Stomach (tissue), 9 donors: ENCODE results near the gene RGSL1. TPM values are rescaled to one million over a fixed set of nuclear protein-coding genes. Genes with fewer than 3 reads are reported as not detected.

Experiments used
- DNase-seq, 2 donors: peaks; one replicate each; pipeline versions ENCODE4 v3.0.0 to v3.0.0-alpha.2; 2013 to 2019
- H3K27ac ChIP-seq, 5 donors: fragments of 200-600 bp in 4 of 5; sonication (generic) in 4 of 5; one replicate each; pipeline ENCODE4 v1.5.1; 2013 to 2019; ENCODE audit warnings: mild to moderate bottlenecking in 1 of 5, moderate library complexity in 1 of 5
- H3K27me3 ChIP-seq, 3 donors: fragments of 200-600 bp; sonication (generic); one replicate each; pipeline ENCODE4 v1.5.1; 2017 to 2019; ENCODE audit warnings: mixed run types in 1 of 3
- H3K36me3 ChIP-seq, 4 donors: fragments of 200-600 bp; sonication (generic); 1 replicate in 3 of 4; 2 replicates in 1 of 4; pipeline ENCODE4 v1.5.1; 2016 to 2019
- H3K4me1 ChIP-seq, 4 donors: fragments of 200-600 bp; sonication (generic); one replicate each; pipeline ENCODE4 v1.5.1; 2016 to 2019
- H3K4me3 ChIP-seq, 4 donors: fragments of 200-600 bp; sonication (generic) in 3 of 4; one replicate each; pipeline ENCODE4 v1.5.1; 2016 to 2019; ENCODE audit warnings: mild to moderate bottlenecking in 1 of 4
- H3K9me3 ChIP-seq, 4 donors: fragments of 200-600 bp; sonication (generic); one replicate each; pipeline ENCODE4 v1.5.1; 2016 to 2019
- EP300 ChIP-seq: sonication (generic); formaldehyde crosslinking; IDR thresholded peaks from one replicate; pipeline ENCODE4 v1.6.1; 2017; ENCODE audit warnings: antibody characterized with exemption
- POLR2A ChIP-seq, 4 donors: fragments of 450-650 bp; IDR thresholded peaks; one replicate each; pipeline ENCODE4 v1.6.1; 2016; ENCODE audit warnings: antibody characterized with exemption in 4 of 4, control low read depth in 2 of 4, mild to moderate bottlenecking in 1 of 4, moderate library complexity in 1 of 4
- POLR2AphosphoS5 ChIP-seq, 3 donors: sonication (generic); formaldehyde crosslinking; IDR thresholded peaks; one replicate each; pipeline ENCODE4 v1.6.1; 2016; ENCODE audit warnings: antibody characterized with exemption in 3 of 3
- WGBS, 5 donors: extraction: QIAGEN DNeasy Blood & Tissue Kit in 3 of 5; methylation state at CpG; one replicate each; pipeline versions ENCODE4 v1.1.5 to v1.1.7; 2013 to 2018; 5-methylcytosine and 5-hydroxymethylcytosine counted together
- intact Hi-C: fragments of 100-400 bp; cut with DNase I; formaldehyde crosslinking; loops from one replicate; pipeline ENCODE4 v1.15.1; 2023; ENCODE audit warnings: low total_unique reads
- polyA plus RNA-seq, 3 donors: library from polyadenylated mRNA; stranded (reverse); fragments of 200-250 nt; gene quantifications; one replicate each; pipeline ENCODE4 v1.2.3, GENCODE V29; 2013
- total RNA-seq, 5 donors: library from RNA; depleted of rRNA; stranded (reverse); fragments of >200 nt; gene quantifications; one replicate each; pipeline versions ENCODE4 v1.1.0 to v1.2.3, GENCODE V29; 2014 to 2016
- TF ChIP-seq, protein P1 (sequence below), 7 experiments: fragments of 450-650 bp in 4 of 7; fragments of 200-600 bp in 3 of 7; sonication (generic) in 3 of 7; IDR thresholded peaks; one replicate each; pipeline ENCODE4 v1.5.1; 2016 to 2019; ENCODE audit warnings: antibody characterized with exemption in 7 of 7, control low read depth in 2 of 7, mild to moderate bottlenecking in 1 of 7
- donor health status: healthy with polysubstance abuse.
- donor health status: Bipolar disorder and iron deficiency.
- donor health status: healthy.

RGSL1 gene
- total and polyA plus RNA-seq, 8 donors = not detected

DNA sequence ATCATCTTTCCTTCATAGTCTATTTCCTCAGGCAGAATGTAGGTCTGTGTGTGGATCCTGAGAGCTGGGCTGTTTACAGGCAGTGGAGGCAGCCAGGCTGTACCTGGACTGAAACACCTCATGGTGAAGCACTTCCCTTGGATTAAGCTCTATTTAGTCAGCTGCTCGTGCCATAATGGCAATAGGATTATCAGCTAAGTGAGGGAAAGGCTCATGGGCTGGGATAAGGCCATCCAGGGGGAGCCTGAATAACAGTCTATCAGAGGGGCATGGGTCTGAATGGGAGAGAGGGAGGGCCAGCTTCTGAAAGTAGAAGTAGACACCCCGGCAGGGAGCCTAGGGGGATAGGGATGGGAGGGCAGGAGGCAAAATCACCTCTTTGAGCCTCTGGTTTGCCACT lies 130.8 kb downstream of the RGSL1 start:
- no peak overlapping the region for H3K4me3 ChIP-seq
- no peak for DNase-seq
- no peak overlapping the region for H3K27ac ChIP-seq
- no peaks in the 10 kb centered on the region for H3K9me3 ChIP-seq
- TF ChIP-seq POLR2AphosphoS5 (IDR thresholded peaks at IDR 0.05) (no peak), POLR2A (IDR thresholded peaks at IDR 0.05) (no peak), EP300 (no peak)
- TF ChIP-seq, protein P1, sequence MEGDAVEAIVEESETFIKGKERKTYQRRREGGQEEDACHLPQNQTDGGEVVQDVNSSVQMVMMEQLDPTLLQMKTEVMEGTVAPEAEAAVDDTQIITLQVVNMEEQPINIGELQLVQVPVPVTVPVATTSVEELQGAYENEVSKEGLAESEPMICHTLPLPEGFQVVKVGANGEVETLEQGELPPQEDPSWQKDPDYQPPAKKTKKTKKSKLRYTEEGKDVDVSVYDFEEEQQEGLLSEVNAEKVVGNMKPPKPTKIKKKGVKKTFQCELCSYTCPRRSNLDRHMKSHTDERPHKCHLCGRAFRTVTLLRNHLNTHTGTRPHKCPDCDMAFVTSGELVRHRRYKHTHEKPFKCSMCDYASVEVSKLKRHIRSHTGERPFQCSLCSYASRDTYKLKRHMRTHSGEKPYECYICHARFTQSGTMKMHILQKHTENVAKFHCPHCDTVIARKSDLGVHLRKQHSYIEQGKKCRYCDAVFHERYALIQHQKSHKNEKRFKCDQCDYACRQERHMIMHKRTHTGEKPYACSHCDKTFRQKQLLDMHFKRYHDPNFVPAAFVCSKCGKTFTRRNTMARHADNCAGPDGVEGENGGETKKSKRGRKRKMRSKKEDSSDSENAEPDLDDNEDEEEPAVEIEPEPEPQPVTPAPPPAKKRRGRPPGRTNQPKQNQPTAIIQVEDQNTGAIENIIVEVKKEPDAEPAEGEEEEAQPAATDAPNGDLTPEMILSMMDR (IDR thresholded peaks at IDR 0.05) = no peak
- peaks cover 24 to 78% (median 70%) of the 10 kb centered on the region in 4 donors for H3K36me3 ChIP-seq
- intact Hi-C loops = no loop called here
- 89 to 95% (median 92%) methylated on average over 2 of the region's 2 CpGs for WGBS, 5 donors
- H3K4me1 ChIP-seq = peaks cover 12 to 24% (median 18%) of the 10 kb centered on the region in 4 donors
- no peaks in the 10 kb centered on the region for H3K27me3 ChIP-seq

DNA sequence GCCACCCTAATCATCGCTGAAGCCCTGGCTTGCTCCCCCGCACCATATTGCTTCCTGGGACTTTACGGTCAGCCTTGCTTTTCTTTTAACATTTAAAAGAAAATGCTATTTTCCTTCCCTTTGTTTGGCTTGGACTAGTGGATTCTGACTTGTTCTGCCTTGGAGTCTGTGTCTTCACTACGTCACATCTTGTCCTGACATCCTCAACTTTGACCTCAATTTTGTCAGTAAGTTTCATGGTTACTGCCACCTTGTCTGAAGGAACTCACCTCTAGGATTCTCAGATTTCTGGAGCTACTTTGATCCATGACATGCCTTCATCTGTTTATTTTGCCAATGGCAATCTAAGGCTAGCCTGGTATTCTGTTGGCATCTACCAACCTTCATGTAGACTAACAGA lies 134.8 kb downstream of the RGSL1 start:
- intact Hi-C loops = no loop called here
- H3K27me3 ChIP-seq = no peaks in the 10 kb centered on the region
- WGBS, 5 donors = 96 to 99% (median 97%) methylated on average over 4 of the region's 4 CpGs
- no peaks in the 10 kb centered on the region for H3K9me3 ChIP-seq
- H3K4me3 ChIP-seq = no peak overlapping the region
- H3K27ac ChIP-seq = no peak overlapping the region
- no peak for DNase-seq
- peaks cover 17 to 49% (median 29%) of the 10 kb centered on the region in 4 donors for H3K4me1 ChIP-seq
- TF ChIP-seq POLR2AphosphoS5 (IDR thresholded peaks at IDR 0.05) = no peak
- TF ChIP-seq, protein P1 (IDR thresholded peaks at IDR 0.05) = no peak
- TF ChIP-seq POLR2A (IDR thresholded peaks at IDR 0.05) = no peak
- no peak for TF ChIP-seq EP300
- H3K36me3 ChIP-seq = peaks cover 17 to 47% (median 40%) of the 10 kb centered on the region in 4 donors

DNA sequence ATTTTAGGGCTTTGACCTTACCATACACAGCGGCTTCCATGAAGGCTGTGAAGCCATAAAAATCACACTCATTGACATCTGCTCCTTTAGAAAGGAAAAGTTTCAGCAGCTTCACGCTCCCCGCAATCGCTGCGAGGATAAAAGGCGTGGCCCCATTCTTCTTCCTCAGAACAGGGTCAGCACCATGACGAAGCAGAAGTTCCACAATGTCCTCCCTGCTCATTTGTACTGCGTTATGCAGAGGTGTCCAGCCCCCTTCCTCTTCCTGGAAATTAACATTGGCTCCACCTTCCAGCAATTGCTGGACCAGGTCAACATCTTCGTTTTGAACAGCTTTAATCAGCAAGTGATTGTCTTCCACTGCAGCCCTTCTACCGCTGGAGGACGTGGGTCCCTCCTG lies 136.4 kb downstream of the RGSL1 start:
- H3K27me3 ChIP-seq = no peaks in the 10 kb centered on the region

DNA sequence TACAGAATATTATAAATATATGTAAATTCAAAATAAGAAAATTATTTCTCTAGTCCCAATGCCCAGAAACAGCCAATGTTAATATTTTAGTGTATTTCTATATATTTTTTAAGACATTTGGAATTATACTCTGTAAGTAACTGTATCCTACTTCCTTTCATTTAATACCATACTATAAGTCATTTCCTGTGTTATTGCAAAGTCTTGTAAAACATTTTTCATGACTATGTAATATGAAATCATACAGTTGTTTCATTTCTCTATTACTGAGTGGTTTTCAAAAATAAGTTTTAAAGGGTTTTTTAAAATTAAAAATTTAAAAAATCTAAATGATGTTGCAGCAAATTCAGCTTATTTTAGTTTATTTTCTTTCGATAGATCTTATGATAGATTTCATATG lies 137.1 kb downstream of the RGSL1 start:
- H3K36me3 ChIP-seq = peaks cover 6 to 24% (median 17%) of the 10 kb centered on the region in 4 donors
- H3K27me3 ChIP-seq = no peaks in the 10 kb centered on the region
- H3K4me3 ChIP-seq = no peak overlapping the region
- no peak for DNase-seq
- intact Hi-C loops = no loop called here
- TF ChIP-seq POLR2A (IDR thresholded peaks at IDR 0.05) (no peak), EP300 (no peak), POLR2AphosphoS5 (IDR thresholded peaks at IDR 0.05) (no peak)
- TF ChIP-seq, protein P1 (IDR thresholded peaks at IDR 0.05) = no peak
- peaks cover 17 to 49% (median 29%) of the 10 kb centered on the region in 4 donors for H3K4me1 ChIP-seq
- 0 to 1% (median 0%) methylated on average over 1 of the region's 1 CpG for WGBS, 5 donors
- no peaks in the 10 kb centered on the region for H3K9me3 ChIP-seq
- H3K27ac ChIP-seq = no peak overlapping the region

More for the DNA sequence above, 136.4 kb downstream of the RGSL1 start:
- no peak overlapping the region for H3K27ac ChIP-seq
- peaks cover 11 to 31% (median 24%) of the 10 kb centered on the region in 4 donors for H3K36me3 ChIP-seq
- 94 to 97% (median 96%) methylated on average over 11 of the region's 11 CpGs for WGBS, 5 donors
- TF ChIP-seq POLR2AphosphoS5 (IDR thresholded peaks at IDR 0.05) (no peak), POLR2A (IDR thresholded peaks at IDR 0.05) (no peak), EP300 (no peak)
- TF ChIP-seq, protein P1 (IDR thresholded peaks at IDR 0.05) = no peak
- DNase-seq = no peak
- no peak overlapping the region for H3K4me3 ChIP-seq
- peaks cover 17 to 49% (median 29%) of the 10 kb centered on the region in 4 donors for H3K4me1 ChIP-seq
- no peaks in the 10 kb centered on the region for H3K9me3 ChIP-seq
- intact Hi-C loops = no loop called here
